ENCODE data around the gene RBX1.
"Not testable (repeated sequence)": the region's sequence is repeated elsewhere in the genome, so short reads cannot be mapped to it uniquely, and the experiment has no call there.

GRCh38 chr22:41002386-41002785, 51.2 kb downstream of the RBX1 start:
- not testable (repeated sequence) for TF ChIP-seq CTCF (IDR thresholded peaks at IDR 0.05; ENCODE audit: low read length); EZH2 (optimal IDR thresholded peaks at IDR 0.05; ENCODE audit: low read depth, low read length)

Data from MM.1S (cell line).